Measurements from ENCODE around the gene RNASE13.
"Not testable (repeated sequence)": the region's sequence is repeated elsewhere in the genome, so short reads cannot be mapped to it uniquely, and the experiment has no call there.

RNASE13 gene

GRCh38 chr14:21040941-21041340 lies 6.3 kb upstream of the RNASE13 start:
- not testable (repeated sequence) for DNase-seq

- no peak for DNase-seq
These were observed 5.8 kb upstream of the RNASE13 start for GRCh38 chr14:21040370-21040925.

GRCh38 chr14:21039585-21040369 lies 5.2 kb upstream of the RNASE13 start:
- DNase-seq, result no peak

- no peak for DNase-seq
These were observed 4.1 kb upstream of the RNASE13 start for GRCh38 chr14:21038441-21039422.

GRCh38 chr14:21037156-21037555 lies 2.5 kb upstream of the RNASE13 start:
- DNase-seq, result no peak

- no peak for DNase-seq
These were observed 2.1 kb upstream of the RNASE13 start for GRCh38 chr14:21036751-21037150.

- no peak for DNase-seq
These were observed 1.4 kb downstream of the RNASE13 start for GRCh38 chr14:21033133-21033698.

- DNase-seq, result no peak
These were observed 2.1 kb downstream of the RNASE13 start for GRCh38 chr14:21032326-21033132.

- DNase-seq, result no peak
These were observed 4.1 kb downstream of the RNASE13 start for GRCh38 chr14:21030531-21030930.

GRCh38 chr14:21029917-21030316 lies 4.7 kb downstream of the RNASE13 start, which contains the start of gene TPPP2:
TSS of gene TPPP2 (plus strand) at chr14:21030217. CDS start at chr14:21030582, 365 bp downstream.
- DNase-seq, result no peak

GRCh38 chr14:21026988-21027315 lies 7.7 kb downstream of the RNASE13 start:
- no peak for DNase-seq

GRCh38 chr14:21026274-21026987 lies 8.2 kb downstream of the RNASE13 start:
- DNase-seq, result no peak

- DNase-seq, result no peak
These were observed 9.0 kb downstream of the RNASE13 start for GRCh38 chr14:21025371-21026273.

- no peak for DNase-seq
These were observed 9.8 kb downstream of the RNASE13 start, which contains the start of gene NDRG2 for GRCh38 chr14:21024585-21025370. TSS of gene NDRG2 (minus strand) at chr14:21025061. CDS start at chr14:21023315, 1,746 bp downstream.

GRCh38 chr14:21023817-21024584 lies 10.6 kb downstream of the RNASE13 start:
- no peak for DNase-seq

GRCh38 chr14:21023174-21023573 lies 11.4 kb downstream of the RNASE13 start:
- no peak for DNase-seq

- DNase-seq, result no peak
These were observed 11.9 kb downstream of the RNASE13 start for GRCh38 chr14:21022686-21023085.

GRCh38 chr14:21020977-21021545 lies 13.5 kb downstream of the RNASE13 start:
- no peak for DNase-seq

Data from NCI-H2081 treated with DMSO at 0.1 percent for 48 hours (cell line).